Smooth muscle cell (in vitro differentiated cells): ENCODE measurements around the gene ADAM17. TPM values are rescaled to one million over a fixed set of nuclear protein-coding genes. Genes with fewer than 3 reads are reported as not detected.
A peak's percentile ranks its signal among the peaks of the same experiment; 100 is the strongest.

Source experiments
- DNase-seq: peaks from one replicate; lab custom pipeline; 2025; ENCODE audit not compliant: unreplicated experiment; lab: John Stamatoyannopoulos, UW
- H2AFZ ChIP-seq: fragments of 200-600 bp; sonication (generic); 2 replicates; pipeline ENCODE4 v1.6.0; 2016; ENCODE audit warnings: antibody characterized with exemption, low read depth, mild to moderate bottlenecking
- H3F3A ChIP-seq: fragments of 200-600 bp; sonication (generic); 2 replicates; pipeline ENCODE4 v1.6.0; 2017; ENCODE audit warnings: antibody characterized with exemption, low read depth
- H3K27ac ChIP-seq: fragments of 200-600 bp; sonication (generic); 2 replicates; pipeline ENCODE4 v1.5.1; 2016; ENCODE audit warnings: low read depth, mild to moderate bottlenecking
- H3K27me3 ChIP-seq: fragments of 200-600 bp; sonication (generic); 2 replicates; pipeline ENCODE4 v1.6.1; 2016; ENCODE audit warnings: low read depth, mild to moderate bottlenecking
- H3K36me3 ChIP-seq: fragments of 200-600 bp; sonication (generic); 2 replicates; pipeline ENCODE4 v1.5.1; 2016; ENCODE audit warnings: low read depth
- H3K4me1 ChIP-seq: fragments of 200-600 bp; sonication (generic); 2 replicates; pipeline ENCODE4 v1.5.1; 2016; ENCODE audit warnings: low read depth
- H3K4me2 ChIP-seq: fragments of 200-600 bp; sonication (generic); 2 replicates; pipeline ENCODE4 v1.6.0; 2016; ENCODE audit warnings: mild to moderate bottlenecking
- H3K4me3 ChIP-seq: fragments of 200-600 bp; sonication (generic); 2 replicates; pipeline ENCODE4 v1.5.1; 2016; ENCODE audit warnings: mild to moderate bottlenecking
- H3K79me2 ChIP-seq: fragments of 200-600 bp; sonication (generic); 2 replicates; pipeline ENCODE4 v1.6.0; 2016; ENCODE audit warnings: low read depth, mild to moderate bottlenecking
- H3K9ac ChIP-seq: fragments of 200-600 bp; sonication (generic); 2 replicates; pipeline ENCODE4 v1.6.0; 2016; ENCODE audit warnings: low read depth
- H3K9me3 ChIP-seq: fragments of 200-600 bp; sonication (generic); replicated peaks from 2 replicates; pipeline ENCODE4 v1.5.1; 2016; ENCODE audit warnings: low read depth
- H4K20me1 ChIP-seq: fragments of 200-600 bp; sonication (generic); 2 replicates; pipeline ENCODE4 v1.6.0; 2016; ENCODE audit warnings: low read depth
- WGBS: methylation state at CpG from one replicate; pipeline ENCODE4 v1.1.7; 2016; ENCODE audit warnings: low lambda C conversion rate; 5-methylcytosine and 5-hydroxymethylcytosine counted together
- polyA plus RNA-seq: library from polyadenylated mRNA; unstranded; fragments of >200 nt; fragmentation: Nextera tagmentation; extraction: Ambion mirVana; gene quantifications from 2 replicates; pipeline ENCODE4 v1.2.1, GENCODE V29; 2016
- total RNA-seq: library from RNA; depleted of rRNA; stranded (reverse); fragments of >200 nt; gene quantifications from 2 replicates; pipeline ENCODE4 v1.2.3, GENCODE V29; 2014
- TF ChIP-seq, protein P1 (sequence below): fragments of 200-600 bp; sonication (generic); IDR thresholded peaks from 2 replicates; pipeline ENCODE4 v1.5.1; 2017; ENCODE audit warnings: borderline replicate concordance, mild to moderate bottlenecking, antibody characterized with exemption; ENCODE audit not compliant: insufficient read depth, poor library complexity, severe bottlenecking

ADAM17 gene
- total and polyA plus RNA-seq, 2 experiments from 2014 or later = 8.9 to 18.3 TPM

GRCh38 chr2:9578467-9579235 lies 23.0 kb upstream of the ADAM17 start:
- peaks cover 10% of the 10 kb centered on the region for H3F3A ChIP-seq
- H4K20me1 ChIP-seq = no peaks in the 10 kb centered on the region
- H3K9ac ChIP-seq = no peak overlapping the region
- H3K4me2 ChIP-seq = no peak overlapping the region
- WGBS = 94% methylated on average over 9 of the region's 9 CpGs
- H3K4me3 ChIP-seq = no peak overlapping the region
- DNase-seq = no peak
- H3K27me3 ChIP-seq = no peaks in the 10 kb centered on the region
- H3K79me2 ChIP-seq = no peaks in the 10 kb centered on the region
- H3K4me1 ChIP-seq = no peaks in the 10 kb centered on the region
- H2AFZ ChIP-seq = no peak overlapping the region
- no peaks in the 10 kb centered on the region for H3K9me3 ChIP-seq
- no peaks in the 10 kb centered on the region for H3K36me3 ChIP-seq
- TF ChIP-seq, protein P1, sequence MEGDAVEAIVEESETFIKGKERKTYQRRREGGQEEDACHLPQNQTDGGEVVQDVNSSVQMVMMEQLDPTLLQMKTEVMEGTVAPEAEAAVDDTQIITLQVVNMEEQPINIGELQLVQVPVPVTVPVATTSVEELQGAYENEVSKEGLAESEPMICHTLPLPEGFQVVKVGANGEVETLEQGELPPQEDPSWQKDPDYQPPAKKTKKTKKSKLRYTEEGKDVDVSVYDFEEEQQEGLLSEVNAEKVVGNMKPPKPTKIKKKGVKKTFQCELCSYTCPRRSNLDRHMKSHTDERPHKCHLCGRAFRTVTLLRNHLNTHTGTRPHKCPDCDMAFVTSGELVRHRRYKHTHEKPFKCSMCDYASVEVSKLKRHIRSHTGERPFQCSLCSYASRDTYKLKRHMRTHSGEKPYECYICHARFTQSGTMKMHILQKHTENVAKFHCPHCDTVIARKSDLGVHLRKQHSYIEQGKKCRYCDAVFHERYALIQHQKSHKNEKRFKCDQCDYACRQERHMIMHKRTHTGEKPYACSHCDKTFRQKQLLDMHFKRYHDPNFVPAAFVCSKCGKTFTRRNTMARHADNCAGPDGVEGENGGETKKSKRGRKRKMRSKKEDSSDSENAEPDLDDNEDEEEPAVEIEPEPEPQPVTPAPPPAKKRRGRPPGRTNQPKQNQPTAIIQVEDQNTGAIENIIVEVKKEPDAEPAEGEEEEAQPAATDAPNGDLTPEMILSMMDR = no peak
- H3K27ac ChIP-seq = no peak overlapping the region

- Histone ChIP-seq H2AFZ (no peak overlapping the region), H3K79me2 (no peaks in the 10 kb centered on the region), H3K4me1 (peaks cover 8% of the 10 kb centered on the region), H3K4me2 (no peak overlapping the region), H3F3A (peaks cover 20% of the 10 kb centered on the region), H3K27me3 (no peaks in the 10 kb centered on the region), H3K9me3 (no peaks in the 10 kb centered on the region), H3K4me3 (no peak overlapping the region), H3K27ac (peak overlapping the region; percentile 19), H3K9ac (no peak overlapping the region), H3K36me3 (no peaks in the 10 kb centered on the region), H4K20me1 (no peaks in the 10 kb centered on the region)
- 70% methylated on average over 2 of the region's 2 CpGs for WGBS
- TF ChIP-seq, protein P1 = no peak
- no peak for DNase-seq
Measured at GRCh38 chr2:9574331-9574730, 18.7 kb upstream of the ADAM17 start.

DNA sequence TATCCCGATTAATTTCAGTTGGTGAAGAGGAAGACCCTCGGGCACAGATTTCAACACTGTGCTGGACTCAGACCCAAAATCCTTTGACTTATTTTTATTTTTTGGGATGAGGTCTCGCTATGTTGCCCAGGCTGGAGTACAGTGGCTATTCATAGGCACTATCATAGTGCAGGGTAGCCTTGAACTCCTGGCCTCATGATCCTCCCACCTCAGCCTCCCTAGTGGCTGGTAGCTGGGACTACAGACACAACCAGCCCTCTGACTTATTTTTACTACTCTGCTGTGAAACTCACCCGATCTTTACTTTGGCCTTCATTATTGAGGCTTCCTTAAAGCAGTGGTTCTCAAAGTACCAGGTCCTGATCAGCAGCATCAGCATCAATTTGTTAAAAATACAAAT lies 18.2 kb upstream of the ADAM17 start:
- Histone ChIP-seq H3K36me3 (no peaks in the 10 kb centered on the region), H3K9ac (no peak overlapping the region), H3F3A (peaks cover 20% of the 10 kb centered on the region), H3K4me3 (no peak overlapping the region), H3K4me1 (peaks cover 8% of the 10 kb centered on the region), H3K27ac (no peak overlapping the region), H3K4me2 (no peak overlapping the region), H3K79me2 (no peaks in the 10 kb centered on the region), H3K27me3 (no peaks in the 10 kb centered on the region), H4K20me1 (no peaks in the 10 kb centered on the region), H2AFZ (no peak overlapping the region), H3K9me3 (no peaks in the 10 kb centered on the region)
- TF ChIP-seq, protein P1 = no peak
- no peak for DNase-seq
- 96% methylated on average over 4 of the region's 4 CpGs for WGBS
